NCI-H1436 treated with DMSO at 0.1 percent for 48 hours (cell line): ENCODE results near the gene ZNF592.

ENCODE experiments used
- DNase-seq: peaks from one replicate; lab custom pipeline; 2025; lab: John Stamatoyannopoulos, UW

ZNF592 gene

GRCh38 chr15:84810073-84810840 lies 61.9 kb downstream of the ZNF592 start:
- no peak for DNase-seq

DNA sequence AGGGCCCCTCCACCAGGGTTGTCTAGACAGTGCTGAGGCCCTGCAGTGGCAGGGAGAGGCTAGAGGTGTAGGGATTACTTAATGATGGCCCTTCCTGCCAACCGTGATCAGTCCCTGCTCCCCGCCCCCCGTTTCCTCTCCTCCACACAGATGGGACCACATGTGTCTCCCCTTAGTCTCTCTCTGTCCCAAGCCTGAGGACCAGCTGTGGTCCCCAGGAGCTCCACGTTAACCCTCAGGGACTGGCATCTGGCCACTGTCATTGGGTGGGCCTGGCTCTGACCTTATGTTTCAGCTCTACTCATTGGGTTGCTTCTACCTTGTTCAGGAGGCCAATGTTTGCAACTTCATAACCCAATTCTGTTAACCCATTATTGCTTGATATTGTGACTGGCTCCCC lies 62.8 kb downstream of the ZNF592 start:
- no peak for DNase-seq

DNA sequence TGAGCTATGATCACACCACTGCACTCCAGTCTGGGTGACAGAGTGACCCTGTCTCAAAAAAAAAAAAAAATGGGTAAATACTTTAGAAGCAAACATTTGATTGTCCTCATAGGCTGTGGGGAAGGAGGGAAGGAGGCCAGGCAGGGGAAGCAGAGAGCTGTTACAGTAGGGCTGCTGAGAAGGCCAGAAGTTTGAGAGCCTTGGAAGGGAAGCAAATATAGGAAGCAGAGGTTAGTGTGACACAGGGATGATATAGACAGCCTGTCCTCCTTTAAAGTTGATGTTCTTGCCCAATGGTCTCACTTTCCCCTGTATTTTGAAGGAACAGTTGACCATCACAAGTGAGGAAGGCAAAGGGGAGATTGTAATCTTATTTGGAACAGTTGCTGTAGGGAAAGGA lies 63.4 kb downstream of the ZNF592 start:
- DNase-seq: no peak

DNA sequence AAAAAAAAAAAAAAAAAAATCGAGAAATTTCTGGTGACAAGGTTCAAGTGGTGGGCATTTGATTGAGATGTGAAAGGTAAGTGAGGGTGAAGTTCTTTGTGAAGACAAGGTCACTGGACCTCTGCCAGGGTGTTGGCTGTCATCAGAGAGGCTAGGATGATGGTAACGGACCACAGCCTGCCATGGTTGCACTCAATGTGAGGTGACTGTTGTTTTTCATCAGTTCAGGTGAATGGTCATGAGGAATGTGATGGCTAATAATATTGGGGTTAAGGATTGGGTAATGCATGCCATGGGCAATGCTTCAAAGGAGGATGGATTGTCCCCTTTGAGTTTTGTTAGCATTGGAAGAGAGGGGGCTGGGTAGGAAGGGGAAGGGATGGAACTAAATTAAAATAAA lies 64.5 kb downstream of the ZNF592 start:
- DNase-seq: no peak

GRCh38 chr15:84813435-84813834 lies 65.0 kb downstream of the ZNF592 start:
- DNase-seq: no peak

DNA sequence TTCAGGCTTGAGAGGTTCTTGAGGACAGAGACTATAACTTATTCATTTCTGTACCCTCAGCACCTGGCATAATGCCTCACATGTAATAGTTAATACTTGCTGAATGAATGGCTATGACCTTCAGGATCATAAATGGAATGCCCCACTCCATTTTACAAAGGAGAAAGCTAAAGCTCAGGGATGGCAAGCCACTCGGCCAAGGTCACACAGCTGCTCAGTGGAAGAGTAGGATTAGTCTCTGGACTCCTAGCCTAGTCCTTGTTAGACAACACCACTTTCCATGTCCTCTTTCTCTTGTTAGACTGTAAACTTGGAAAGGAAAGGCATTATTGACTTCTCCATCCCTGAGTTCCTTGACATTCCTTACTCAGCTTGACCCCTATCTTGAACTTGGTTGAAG lies 65.5 kb downstream of the ZNF592 start:
- DNase-seq: no peak

DNA sequence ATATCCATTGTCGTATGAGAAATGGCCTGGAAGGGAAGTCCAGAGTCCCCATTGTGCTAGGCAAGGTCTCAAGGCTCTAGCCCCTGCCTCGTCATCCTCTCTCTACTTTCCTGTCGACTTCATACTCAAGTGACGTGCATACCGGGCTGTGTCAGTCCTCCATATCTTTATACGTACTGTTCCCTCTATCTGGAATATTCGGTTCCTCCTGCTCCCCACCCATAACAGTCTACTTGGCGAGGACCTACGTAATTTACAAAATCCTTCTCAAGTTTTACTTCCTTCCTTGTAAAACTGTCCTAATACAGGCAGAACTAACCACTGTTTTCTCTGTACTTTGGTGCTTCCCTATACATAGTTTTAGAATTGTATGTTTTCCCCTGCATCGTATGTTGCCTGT lies 66.5 kb downstream of the ZNF592 start:
- no peak for DNase-seq

- no peak for DNase-seq
Measured at GRCh38 chr15:84816694-84817465, 68.5 kb downstream of the ZNF592 start, which contains the start of gene ALPK3. TSS of gene ALPK3 (plus strand) at chr15:84817356. CDS start at chr15:84817453, 97 bp downstream.

DNA sequence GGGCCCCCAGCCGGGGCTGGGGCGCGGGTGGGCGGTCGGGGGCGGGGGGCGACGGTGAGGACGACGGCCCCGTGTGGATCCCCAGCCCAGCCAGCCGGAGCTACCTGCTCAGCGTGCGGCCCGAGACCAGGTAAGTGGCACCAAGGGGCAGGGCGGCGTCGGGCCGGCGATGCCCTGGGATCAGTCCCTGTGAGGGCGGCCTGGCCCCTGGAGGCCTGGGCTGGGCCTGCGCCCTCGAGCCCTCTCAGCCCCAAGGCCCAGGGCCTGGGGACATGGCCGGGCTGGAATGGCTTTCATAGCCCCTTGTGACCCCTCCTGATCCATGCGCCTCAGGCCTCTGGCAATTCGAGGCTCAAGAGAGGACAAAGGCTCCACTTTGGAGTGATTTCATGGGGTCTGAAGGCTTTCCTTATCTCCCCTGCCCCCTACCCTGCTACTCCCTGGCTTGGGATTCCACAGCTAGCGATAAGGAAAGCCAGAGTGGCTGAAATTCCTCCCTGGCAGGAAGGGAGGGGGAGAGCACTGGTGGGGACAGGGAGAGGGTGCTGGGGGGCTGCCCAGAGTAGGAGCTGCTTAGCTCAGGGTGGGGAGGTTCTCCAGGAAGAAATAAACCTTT lies 69.2 kb downstream of the ZNF592 start:
- no peak for DNase-seq

- no peak for DNase-seq
Measured at GRCh38 chr15:84818261-84819131, 70.1 kb downstream of the ZNF592 start.

DNA sequence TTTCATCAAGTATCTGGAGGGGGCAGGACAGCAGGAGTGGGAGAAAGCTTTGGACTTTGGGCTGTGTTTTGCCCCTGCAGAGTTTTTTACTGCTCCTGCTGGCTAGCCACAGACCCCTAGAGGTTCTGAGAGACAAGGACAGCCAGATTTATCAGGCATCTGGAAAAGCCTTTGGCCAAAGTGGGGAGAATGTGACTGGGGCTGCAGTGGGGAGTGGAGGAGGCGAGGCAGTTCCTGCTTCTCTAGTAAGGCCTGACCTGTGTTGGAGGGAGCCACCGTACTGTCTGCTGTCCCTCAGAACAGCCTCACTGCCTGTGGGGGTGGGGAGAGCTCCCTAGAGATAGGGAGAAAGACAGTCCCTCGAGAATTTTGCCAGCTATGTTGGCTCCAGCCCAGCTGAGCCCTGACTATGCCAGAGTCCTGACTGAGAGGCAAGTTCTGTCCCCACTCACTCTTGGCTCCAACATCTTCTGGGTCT lies 70.9 kb downstream of the ZNF592 start:
- no peak for DNase-seq

DNA sequence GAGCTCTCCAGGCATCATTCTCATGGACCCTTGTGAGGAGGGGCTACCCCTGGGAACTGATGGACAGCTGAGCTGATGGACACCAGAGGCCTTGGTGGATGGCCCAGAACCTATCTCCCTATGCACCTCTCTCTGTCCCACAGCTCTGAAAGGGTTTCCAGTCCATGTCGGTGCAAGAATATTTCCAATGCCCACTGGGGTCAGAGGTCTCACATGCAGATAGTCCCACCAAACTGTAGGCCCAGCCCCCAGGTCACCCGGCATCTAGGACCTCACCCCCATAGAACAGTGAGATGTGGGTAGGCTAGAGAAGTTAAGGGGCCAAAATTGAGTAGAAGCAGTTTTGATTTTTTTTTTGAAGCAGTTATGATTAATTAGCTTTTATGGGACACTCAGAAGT lies 71.4 kb downstream of the ZNF592 start:
- no peak for DNase-seq

DNA sequence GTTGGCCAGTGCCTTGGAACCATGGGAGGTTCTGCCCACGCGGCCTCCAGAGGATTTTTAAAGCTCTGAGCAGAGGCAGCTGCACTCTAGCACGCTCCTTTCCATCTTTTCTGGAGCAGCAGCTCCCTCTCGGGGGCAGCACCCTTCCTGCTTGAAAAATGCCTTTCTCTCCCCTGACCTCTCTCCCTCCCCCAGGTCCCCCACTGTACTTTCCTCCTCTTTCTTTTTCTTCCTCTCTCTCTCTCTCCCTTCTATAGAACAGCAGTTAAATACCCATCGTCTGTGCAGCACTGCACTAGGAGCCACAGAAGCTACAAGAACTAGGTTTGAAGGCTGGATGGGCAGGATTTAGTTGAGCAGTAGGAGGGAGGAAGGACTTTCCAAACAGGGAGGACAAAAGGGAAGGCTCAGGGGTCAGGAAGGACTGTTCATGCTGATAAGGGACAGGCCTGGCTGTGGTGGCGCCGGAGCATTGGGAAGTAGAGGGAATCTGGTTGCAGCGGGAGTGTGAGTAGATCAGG lies 73.2 kb downstream of the ZNF592 start:
- DNase-seq: no peak

GRCh38 chr15:84822653-84823281 lies 74.4 kb downstream of the ZNF592 start:
- DNase-seq: no peak

GRCh38 chr15:84823282-84823878 lies 75.0 kb downstream of the ZNF592 start:
- no peak for DNase-seq

DNA sequence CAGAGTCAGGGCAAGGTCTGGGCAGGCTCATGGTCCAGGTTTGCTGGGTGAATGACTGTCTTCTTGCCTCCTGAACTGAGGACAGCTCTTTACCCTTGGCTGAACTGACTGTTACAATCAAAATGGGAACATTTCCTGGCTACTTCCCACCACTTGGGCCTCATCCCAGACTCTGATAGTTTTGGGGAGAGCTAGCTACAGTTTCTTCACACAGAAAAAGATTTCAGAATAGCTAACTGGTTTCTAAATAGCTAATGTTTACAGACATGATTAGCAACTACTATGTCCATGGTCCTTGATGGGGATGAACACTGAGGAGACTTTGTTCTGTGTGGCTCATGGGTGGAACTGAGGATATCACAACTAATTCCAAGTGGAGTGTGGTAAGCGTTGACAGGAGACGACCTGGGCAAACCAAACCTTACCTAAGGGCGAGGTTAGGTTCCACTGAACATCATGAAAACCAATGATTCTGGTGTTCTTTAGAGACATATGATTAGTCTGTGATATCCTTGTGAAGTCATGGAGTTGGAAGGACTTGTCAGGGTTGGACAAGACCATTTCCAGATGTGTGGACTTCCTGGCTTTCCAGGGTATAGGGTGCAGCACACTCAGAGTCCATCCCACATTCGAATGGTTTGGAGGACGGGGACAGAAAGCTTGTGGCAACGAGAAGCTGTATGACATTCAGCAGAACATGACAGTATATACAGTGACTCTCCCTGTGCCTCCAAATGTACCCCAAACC lies 76.0 kb downstream of the ZNF592 start:
- no peak for DNase-seq

DNA sequence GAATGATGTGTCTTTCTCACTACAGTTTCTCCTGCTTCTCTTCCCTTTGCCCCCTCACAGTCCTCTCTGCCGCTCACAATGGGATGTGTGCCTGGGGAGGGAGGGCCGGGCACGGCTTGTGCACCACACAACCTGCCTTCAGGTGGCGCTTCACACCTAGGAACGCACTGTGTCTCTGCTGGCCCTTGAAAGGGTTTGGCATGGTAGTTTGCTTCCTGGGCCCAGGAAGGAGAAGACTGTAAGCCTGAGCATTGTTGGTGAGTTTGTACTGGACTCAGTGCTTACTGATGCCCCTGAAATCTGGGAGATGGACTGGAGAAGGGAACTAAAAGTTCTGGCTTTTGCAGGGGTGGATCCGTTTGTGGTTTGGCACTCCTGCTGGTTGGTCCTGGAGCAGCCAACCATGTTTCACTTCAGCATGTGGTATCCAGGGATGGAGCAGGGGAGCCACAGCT lies 78.0 kb downstream of the ZNF592 start:
- DNase-seq: no peak

DNA sequence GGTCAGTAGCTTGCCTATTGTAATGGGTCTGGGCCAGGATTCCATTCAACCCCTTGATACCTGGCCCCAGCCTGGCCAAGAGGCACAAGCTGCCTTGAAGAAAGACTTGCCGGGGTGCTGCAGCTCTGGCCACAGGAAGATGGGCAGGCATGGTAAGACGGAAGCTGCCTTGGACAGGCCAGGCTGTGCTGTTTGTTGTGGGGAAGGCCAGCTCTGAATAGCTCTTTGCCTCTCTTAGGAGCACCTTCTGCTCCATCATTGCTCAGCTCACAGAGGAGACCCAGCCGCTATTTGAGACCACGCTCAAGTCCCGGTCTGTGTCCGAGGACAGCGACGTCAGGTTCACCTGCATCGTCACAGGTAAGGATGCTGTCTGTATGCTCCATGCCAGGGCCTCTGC lies 78.9 kb downstream of the ZNF592 start:
- no peak for DNase-seq

GRCh38 chr15:84828086-84828908 lies 79.9 kb downstream of the ZNF592 start:
- no peak for DNase-seq
